VCaP (cell line): Measurements from ENCODE around the gene LRRC45.

Experiments
- H3K27ac ChIP-seq: fragments of 450-650 bp; 2 replicates; pipeline ENCODE4 v1.5.1; 2017
- CTCF ChIP-seq: fragments of 450-650 bp; conservative IDR thresholded peaks from 2 replicates; pipeline ENCODE4 v1.5.1; 2017; ENCODE audit warnings: mild to moderate bottlenecking, moderate library complexity

Gene LRRC45

GRCh38 chr17:82031303-82031884, 8.3 kb downstream of the LRRC45 start, which contains the start of gene RAC3:
Gene RAC3 (plus strand): TSS chr17:82031678. CDS start chr17:82031762, 84 bp downstream.
- TF ChIP-seq CTCF: no peak
- peak within 1 kb of the TSS; percentile 98 for H3K27ac ChIP-seq

- H3K27ac ChIP-seq: peak overlapping the region; percentile 98
- no peak for TF ChIP-seq CTCF
These were observed 9.0 kb downstream of the LRRC45 start for GRCh38 chr17:82031885-82032627.

GRCh38 chr17:82033359-82034085, 10.4 kb downstream of the LRRC45 start:
- H3K27ac ChIP-seq: peak overlapping the region; percentile 11; the same call in 1 of the 2 replicates
- no peak for TF ChIP-seq CTCF

GRCh38 chr17:82034371-82035011, 11.4 kb downstream of the LRRC45 start:
- peak overlapping the region; percentile 11 for H3K27ac ChIP-seq
- TF ChIP-seq CTCF: no peak

- peak overlapping the region; percentile 91 for H3K27ac ChIP-seq
- no peak for TF ChIP-seq CTCF
These were observed 12.4 kb downstream of the LRRC45 start for GRCh38 chr17:82035488-82035887.

GRCh38 chr17:82035956-82036633, 13.0 kb downstream of the LRRC45 start:
- H3K27ac ChIP-seq: peak overlapping the region; percentile 91
- no peak for TF ChIP-seq CTCF
